ENCODE results near the gene ATG10.
"Not testable (repeated sequence)": the region's sequence is repeated elsewhere in the genome, so short reads cannot be mapped to it uniquely, and the experiment has no call there.

GRCh38 chr5:81958129-81958528 is 13.7 kb upstream of the ATG10 start:
- not testable (repeated sequence) for TF ChIP-seq SIN3A (conservative IDR thresholded peaks at IDR 0.05 in 1 of 2, IDR thresholded peaks at IDR 0.05 in 1 of 2; ENCODE audit: low read depth in 1 of 2, low read length in 2 of 2); MAX (IDR thresholded peaks at IDR 0.05); POLR2A (IDR thresholded peaks at IDR 0.05; ENCODE audit: control extremely low read depth in 1 of 2, low read depth in 2 of 2, low read length in 2 of 2)

Data from H1 (cell line).